Left lobe of liver (tissue), 2 donors: ENCODE data around the gene AOPEP. TPM values are rescaled to one million over a fixed set of nuclear protein-coding genes. Genes with fewer than 3 reads are reported as not detected.

ENCODE experiments used
- ATAC-seq: fragments of 200-7000 bp; cut with Tn5 transposase; one replicate; pipeline ENCODE4 v1.9.1; 2020; ENCODE audit warnings: mild to moderate bottlenecking, moderate library complexity
- DNase-seq: peaks from one replicate; pipeline ENCODE4 v3.0.0-alpha.2; 2020; ENCODE audit warnings: low spot score
- total RNA-seq: library from RNA; stranded (reverse); gene quantifications from one replicate; pipeline ENCODE4 v1.2.1, GENCODE V29; 2021
- donor health status: DM: no; HTN: no; CAD: no; lungs with moderate emphysema.
- donor health status: DM: no; HTN: yes; CAD: no.

Gene AOPEP
- total RNA-seq, 1 donor from 2014 or later, result 75.5 TPM

DNA sequence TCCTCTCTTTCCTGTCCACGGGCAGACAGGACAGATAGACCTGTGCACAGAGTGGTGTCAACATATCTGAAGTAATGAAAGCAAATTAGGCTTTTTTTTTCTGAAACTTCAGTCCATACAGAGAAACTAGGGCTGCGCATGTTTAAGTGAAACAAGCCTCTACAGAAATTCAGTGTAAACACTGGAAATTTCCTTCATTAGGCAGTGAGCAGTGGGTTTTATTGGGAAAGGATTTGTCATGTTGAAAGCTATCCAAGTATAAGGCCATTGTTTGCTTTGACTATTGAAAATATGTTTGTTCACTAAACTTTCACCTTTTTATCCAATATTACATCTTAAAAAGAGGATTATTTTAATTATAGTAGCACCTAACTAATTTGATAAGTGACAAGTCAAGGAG lies 161.2 kb downstream of the AOPEP start:
- peak; percentile 27 for ATAC-seq
- no peak for DNase-seq

DNA sequence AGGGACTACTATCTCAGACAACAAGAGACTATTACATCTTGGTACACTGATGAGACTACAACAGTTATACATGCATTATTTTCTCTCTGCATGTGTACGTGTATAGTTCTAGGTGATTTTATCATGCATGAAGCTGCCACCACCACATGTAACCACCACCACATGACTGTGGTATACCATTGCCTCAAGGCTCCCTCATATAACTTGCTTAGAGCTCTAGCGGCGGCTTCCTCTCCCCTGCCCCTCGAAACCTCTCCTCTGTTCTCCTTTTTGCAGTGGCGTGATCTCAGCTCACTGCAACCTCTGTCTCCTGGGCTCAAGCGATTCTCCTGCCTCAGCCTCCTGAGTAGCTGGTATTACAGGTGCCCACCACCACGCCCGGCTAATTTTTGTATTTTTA lies 162.3 kb downstream of the AOPEP start:
- ATAC-seq (no peak), DNase-seq (no peak)

DNA sequence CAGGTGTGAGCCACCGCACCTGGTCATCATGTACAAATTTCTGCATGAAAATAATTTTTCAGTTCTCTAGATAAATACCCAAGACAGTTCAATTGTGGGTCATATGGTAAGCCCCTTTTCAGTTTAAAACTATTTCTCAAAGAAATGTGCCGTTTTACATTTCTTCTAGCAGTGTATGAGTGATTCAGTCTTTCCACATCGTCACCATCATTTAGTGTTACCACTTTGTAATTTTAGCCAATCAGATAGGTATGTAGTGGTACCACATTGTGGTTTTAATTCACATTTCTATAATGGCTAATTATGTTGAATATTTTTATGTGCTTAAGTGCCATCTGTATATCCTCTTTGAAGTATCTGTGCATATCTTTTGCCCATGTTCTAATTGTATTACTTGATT lies 163.1 kb downstream of the AOPEP start:
- DNase-seq, result no peak
- ATAC-seq, result no peak

DNA sequence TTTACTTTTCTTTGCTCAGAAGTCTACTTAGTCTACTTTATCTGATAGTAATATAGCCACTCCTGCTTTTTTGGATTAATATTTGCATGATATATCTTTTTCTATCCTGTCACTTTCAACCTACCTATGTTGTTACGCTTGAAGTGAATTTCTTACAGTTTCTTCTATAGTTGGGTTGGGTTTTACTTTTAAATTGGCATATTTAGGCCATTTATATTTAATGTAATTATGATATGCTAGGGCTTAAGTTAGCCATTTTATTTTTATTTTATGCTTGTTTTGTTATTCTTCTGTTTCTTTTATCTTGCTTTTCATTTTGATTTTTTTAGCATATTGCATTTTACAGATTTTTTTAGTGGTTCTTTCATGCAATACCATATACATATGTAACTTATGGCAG lies 164.7 kb downstream of the AOPEP start:
- no peak for DNase-seq
- no peak for ATAC-seq

DNA sequence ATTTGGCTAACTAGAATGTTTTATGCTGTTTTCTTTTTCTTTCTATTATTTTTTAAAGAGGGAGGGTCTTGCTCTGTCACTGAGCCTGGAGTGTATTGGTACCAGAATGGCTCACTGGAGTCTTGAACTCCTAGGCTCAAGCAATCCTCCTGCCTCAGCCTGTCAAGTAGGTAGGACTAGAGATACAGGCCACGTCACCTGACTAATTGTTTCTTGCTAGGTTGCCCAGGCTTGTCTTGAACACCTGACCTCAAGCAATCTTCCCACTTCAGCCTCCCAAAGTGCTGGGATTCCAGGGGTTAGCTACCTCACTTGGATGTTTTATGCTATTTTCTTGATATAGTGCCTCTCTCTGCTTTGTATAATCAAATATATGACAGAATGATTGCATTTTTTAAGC lies 166.2 kb downstream of the AOPEP start:
- ATAC-seq, result no peak
- no peak for DNase-seq

DNA sequence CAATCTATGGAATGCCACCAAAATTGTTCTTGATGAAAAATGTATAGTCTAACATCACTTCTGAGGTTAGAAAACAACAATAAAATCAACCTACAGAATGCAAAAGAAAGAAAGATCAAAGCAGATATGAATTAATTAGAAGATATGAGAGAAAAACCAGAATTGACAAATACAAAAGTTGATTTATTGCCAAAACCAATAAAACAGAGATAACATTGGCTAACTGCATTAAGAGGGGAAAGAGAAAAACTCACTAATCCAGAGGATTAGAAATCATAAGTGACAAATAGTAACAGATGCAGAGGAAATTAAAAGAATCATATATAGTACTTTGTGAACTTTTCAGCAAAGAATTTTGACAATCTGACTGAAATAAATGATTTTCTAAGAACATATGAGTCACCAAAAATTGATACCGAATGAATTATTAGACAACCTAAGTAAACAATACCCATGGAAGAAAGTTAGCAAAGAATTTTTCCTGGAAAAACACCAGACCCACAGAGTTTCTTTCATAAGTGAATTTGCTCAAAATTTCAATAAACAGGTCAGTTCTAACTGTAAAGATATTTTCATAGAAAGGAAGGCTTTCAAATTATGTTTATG lies 167.7 kb downstream of the AOPEP start:
- ATAC-seq (no peak), DNase-seq (no peak)

DNA sequence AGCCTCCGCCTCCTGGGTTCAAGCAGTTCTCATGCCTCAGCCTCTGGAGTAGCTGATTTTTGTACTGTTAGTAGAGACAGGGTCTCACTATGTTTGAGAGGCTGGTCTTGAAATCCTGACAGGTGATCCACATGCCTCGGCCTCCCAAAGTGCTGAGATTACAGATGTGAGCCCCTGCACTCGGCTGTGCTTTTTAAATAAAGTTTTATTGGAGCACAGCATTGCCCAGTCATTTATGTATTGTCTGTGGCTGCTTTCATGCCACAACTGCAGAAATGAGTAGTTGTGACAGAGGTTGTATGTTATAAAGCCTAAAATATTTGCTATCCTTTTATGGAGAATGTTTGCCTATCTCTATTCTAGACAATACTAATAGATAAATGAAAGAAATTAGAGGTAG lies 169.2 kb downstream of the AOPEP start:
- ATAC-seq (no peak), DNase-seq (no peak)

DNA sequence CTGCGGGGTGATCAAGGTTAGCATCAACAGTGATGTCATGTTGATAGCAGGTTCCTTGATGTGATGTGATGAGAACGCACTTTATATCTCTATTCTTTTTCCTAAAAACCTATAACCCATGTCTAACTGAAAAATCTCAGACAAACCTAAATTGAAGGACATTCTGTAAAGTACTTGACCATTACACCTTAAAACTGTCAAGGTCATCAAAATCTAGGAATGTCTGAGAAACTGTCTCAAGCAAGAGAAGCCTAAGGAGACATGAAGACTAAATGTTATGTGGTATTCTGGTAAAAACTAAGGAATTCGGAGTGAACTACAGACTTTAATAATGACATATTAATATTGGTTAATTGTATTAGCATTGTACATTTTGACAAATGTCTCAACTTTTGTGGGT lies 170.0 kb downstream of the AOPEP start:
- ATAC-seq, result no peak
- no peak for DNase-seq

DNA sequence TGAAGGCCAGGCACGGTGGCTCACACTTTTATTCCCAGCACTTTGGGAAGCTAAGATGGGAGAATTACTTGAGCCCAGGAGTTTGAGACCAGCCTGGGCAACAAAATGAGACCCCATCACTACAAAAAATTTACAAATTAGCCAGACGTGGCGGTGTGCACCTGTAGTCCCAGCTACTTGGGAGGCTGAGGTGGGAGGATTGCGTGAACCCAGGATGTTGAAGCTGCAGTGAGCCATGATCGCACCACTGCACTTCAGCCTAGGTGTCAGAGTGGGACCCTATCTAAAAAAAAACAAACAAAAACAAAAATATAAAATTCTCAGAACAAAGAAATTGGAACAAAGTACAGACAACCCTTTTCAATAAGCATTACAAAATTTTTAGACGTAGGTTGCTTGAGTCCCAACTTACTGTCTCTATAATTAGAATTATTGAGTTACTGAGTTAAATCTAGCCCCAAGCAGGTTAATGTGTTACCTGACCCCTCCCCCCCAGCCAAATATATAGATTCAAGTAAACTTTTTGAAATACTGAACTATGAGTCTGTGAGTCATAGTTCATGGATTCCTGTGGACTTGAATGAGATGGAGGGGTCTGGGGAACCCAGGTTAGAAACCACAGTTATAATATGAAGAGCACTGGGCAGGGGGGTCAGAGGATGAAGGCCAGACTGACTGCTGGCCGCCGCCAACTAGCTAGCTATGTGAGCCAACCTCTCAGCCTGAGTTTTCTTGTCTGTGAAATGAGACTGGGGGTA lies 173.1 kb downstream of the AOPEP start:
- DNase-seq, result no peak
- peak; percentile 43 for ATAC-seq

DNA sequence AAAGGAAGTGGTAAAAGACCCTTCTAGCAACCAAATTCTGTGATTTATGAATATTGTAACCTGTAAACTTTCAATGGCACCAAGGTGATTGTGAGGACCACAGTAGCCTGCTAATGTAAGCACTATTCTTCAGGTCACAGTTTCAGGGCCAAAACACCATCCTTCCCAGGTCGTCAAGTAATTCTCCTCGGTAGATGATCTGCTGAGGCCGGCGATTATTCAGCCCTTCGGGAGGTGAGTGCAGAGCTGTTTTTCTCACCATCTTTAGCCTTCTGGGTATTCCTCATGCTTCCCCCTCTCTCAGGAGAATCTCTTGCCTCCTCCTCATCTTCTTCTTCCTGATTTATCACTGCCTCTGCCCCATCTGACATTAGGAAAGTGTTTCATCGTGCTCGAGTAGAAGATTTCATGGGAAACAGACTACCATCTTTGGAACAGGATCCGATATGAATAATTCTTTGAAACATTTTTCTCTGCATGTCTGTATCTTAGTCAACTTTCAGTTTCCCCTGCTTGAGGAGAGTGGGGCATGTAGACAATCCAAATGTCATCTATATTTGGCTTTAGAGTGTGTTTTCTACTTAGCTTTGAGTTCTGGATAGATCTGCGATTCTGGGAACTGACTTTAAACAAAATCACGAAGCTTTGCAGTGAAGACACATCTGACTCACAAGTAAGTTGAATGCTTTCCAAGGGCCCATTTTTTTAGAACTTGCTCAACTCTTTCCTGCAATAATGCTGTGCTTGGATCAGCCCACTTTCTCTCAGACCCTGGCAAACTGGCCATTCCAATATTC lies 173.9 kb downstream of the AOPEP start:
- peak; percentile 67 for ATAC-seq
- no peak for DNase-seq

DNA sequence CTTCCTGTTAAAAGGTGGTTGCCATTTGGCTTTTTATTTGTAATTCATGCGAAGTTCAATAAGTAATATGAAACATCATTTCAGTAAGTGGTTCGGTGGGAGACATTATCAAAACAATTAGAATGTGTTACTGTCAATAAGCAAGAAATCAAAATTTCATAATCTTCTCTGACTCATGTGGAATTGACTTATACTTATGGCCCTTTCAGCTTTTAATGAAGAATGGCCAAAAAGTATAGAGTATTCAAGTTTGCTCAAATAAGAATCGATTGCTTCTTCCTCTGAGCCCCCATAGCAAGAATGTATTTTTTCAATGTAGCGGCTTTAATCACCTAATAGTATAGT lies 174.5 kb downstream of the AOPEP start:
- DNase-seq (no peak), ATAC-seq (no peak)

DNA sequence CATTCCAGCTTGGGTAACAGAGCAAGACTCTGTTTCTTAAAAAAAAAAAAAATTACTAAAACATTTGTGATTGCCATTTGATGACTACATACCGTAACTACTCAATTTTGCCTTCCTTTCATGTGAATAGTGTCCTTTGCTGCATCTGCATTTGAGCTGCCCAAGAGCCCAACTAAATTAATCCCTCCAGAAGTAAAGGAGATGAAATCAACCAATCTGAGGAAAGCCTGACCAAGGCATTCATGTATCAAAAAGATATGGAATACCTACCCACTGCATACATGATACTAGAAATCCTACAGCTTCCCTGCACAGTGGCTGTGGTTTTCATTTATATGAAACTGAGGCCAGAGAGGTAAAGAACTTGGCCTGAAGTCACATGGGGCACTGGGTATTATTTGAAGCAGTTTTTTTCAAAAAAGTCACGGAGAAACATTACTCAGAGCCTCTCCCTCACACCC lies 177.5 kb downstream of the AOPEP start:
- DNase-seq, result no peak
- no peak for ATAC-seq

DNA sequence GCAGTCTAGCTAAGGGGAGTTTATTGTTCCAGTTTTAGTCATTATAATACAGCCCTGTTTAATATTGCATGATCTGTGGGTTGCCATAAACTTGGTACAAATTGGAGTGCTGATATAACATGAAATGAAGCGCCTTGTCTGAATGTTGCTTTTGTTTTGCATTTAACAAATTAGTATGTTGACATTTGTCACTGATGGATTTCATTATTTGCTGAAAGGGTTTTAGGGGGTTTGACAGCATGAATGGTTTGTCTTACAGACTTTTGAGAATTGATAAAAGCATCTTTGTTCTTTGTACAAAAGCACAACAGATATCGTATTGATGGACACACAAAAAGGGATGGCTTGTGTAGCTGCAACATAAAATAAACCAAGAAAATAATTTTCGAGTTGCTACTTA lies 178.3 kb downstream of the AOPEP start:
- DNase-seq, result no peak
- no peak for ATAC-seq

DNA sequence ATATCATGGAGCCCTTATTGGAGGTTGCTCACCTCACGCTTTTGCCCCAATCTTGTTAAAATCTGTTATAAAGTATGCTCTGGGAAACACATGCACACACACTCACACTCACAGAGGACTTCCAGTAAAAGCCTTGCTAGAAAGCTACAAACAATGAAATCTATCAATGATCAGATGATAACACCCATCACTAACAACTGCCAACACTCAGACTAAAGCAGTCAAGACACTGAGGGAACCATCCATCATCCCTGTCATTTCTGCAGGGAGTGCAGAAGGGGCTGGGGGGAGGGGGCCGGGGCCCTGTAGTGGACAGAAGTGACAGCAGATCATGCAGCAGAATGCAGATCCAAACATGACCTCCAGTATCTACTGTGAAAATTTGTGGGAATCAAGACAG lies 179.1 kb downstream of the AOPEP start:
- ATAC-seq (no peak), DNase-seq (no peak)

DNA sequence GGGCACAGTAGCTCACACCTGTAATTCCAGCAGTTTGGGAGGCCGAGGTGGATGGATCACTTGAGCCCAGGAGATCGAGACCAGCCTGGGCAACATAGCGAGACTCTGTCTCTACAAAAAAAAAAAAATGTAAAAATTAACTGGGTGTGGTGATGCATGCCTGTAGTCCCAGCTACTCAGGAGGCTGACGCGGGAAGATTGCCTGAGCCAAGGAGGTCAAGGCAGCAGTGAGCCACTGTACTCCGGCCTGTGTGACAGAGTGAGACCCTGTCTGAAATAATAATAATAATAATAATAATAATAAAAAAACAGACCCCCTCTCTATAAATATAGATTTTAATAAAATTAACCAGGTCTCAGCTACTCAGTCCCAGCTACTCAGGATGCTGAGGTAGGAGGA lies 179.7 kb downstream of the AOPEP start:
- DNase-seq (no peak), ATAC-seq (no peak)

DNA sequence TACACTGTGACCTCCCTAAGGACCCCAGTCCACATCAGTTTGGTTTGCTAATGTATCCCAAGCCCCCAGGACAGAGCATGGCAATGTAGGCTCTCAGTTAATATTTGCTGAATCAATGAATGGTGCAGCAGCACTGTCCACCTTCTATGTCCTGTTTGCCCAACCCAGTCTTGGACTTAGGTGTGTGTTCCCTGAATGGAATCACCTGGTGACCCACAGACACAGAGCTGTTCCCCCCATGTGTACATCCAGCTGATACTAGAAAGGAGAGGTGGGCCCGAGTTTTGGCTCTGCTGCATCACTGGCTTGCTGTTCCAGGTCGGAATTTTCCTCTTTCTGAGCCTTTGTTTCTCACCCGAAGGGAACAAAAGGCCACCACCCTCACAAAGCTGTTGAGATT lies 180.2 kb downstream of the AOPEP start:
- DNase-seq (no peak), ATAC-seq (no peak)

DNA sequence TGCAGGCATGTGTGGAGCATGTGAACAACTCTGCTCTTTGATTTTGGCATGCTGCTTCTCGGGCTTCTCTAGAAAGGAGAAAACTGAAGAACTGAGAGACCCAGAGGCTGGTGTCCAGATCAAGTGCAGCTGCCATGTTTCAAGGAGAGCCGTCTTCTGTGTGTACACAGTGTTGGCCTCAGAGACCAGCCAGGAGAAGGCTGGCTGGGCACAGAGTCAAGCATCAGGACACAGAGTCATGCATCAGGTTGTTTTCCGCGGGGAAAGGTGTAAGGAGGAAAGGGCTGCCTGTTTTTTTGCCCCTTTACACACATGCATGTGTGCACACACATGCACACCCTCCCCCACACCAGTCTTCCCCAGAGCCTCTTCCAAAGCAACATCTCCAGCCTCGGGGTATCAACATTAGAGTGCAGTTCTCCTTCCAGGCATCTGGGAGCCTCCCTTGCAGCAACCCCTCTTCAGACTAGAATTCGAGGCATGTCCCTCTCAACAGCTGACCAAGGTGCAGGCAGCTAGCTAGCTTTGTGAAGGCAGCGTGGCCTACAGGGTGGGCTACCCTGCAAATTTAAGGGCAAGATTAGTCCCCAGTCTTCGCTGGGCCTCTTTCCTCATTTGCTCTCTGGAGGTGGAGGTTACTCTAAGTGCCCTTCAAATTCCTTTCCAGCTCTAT lies 180.9 kb downstream of the AOPEP start:
- ATAC-seq (peak; percentile 33), DNase-seq (no peak)

DNA sequence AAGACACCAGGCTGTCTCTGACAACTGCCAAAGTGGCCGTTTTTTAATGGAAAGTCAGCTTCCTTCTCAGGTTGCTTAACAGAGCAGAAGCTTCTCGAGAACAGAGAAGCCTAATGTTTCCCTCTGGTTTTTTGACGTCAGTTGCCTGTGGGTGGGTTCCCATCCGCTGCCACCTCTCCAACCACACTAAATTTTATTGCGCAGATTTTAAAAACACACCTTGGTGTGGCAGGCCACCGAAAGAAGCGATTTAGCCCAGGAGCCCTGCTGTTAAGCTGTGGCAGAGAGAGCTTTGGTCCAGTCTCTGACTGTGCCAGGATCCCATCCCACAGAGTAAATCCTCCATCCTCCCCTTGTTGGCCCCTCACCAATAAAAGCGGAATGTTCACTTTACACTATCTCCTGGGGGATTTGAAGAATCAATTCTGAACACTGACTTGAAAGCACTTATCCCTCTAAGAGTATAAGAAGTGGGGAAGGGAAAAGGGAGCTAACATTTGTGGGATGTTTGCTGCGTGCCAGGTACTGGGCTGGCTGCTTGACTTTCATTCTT lies 181.6 kb downstream of the AOPEP start:
- DNase-seq (no peak), ATAC-seq (peak; percentile 22)

DNA sequence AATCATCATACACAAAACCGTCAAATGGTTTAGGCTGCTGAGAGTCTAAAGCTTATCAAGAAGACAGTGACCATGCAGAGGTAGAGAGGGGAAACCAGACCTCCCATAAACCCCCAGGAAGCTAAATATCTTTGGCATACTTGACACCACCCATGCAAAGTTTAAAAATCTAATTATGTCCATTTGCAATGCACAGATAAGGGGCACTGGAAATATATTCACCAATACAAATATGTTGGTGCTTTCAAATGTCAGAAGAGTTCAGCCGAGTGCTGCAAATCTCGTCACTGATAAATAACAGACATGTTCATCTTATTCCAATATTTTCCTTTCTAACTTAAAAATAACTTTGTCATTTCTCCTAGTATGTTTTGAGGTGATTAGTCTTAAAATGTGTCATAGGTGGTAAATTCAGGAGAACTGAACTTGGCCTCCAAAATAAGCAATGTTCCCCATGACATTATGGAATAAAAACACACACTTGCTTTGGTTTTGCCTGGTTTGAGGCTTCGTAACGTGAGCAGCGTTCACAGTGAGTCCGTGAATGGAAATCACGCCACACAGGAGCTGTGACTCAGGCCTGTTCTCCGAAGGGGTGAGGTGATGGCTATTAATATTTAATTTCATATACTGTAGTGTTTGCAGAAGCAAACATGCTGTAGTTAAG lies 182.2 kb downstream of the AOPEP start:
- DNase-seq (no peak), ATAC-seq (no peak)

DNA sequence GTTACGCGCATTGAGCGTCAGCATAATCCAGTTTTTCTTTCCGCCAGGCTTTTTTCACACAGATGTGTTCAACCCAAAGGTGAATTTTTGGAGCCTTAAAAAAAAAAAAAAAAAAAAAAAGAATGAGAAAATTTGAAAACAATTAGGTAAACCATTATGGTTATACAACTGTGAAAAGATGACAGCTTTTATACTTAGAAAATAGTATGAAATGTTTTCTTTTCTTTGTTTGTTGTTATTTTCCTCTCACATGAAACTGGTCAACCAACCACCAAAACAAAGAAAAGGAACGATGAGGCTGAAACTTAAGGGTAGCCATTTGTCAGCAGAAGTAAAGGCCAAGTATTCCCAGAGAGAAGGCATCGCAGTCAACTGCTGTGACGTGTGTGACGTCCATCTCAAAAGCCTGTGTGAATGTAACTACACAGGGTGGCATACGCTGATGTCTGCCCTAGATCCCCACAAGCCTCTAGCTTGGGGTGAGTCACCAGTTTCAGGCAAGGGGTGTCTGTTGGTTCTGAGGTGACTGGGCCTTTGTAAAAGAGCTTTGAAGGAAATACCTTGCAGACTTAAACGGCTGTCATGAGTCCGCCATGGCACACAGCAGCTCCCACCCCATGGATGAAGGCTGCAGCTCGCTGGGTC lies 182.9 kb downstream of the AOPEP start:
- DNase-seq, result no peak
- ATAC-seq, result no peak
